Osteocyte (in vitro differentiated cells): ENCODE results near the gene HYKK. TPM values are rescaled to one million over a fixed set of nuclear protein-coding genes. Genes with fewer than 3 reads are reported as not detected.
"Not testable (repeated sequence)": the region's sequence is repeated elsewhere in the genome, so short reads cannot be mapped to it uniquely, and the experiment has no call there.

Experiments used
- DNase-seq: peaks from one replicate; pipeline ENCODE4 v3.0.0; 2021; ENCODE audit warnings: mixed read lengths; ENCODE audit not compliant: unreplicated experiment; ENCODE audit errors: extremely low spot score
- H3K27ac Mint-ChIP-seq: one replicate; pipeline ENCODE4 v1.8.0; 2021; ENCODE audit warnings: mild to moderate bottlenecking, mixed read lengths; ENCODE audit not compliant: unreplicated experiment
- H3K27me3 Mint-ChIP-seq: one replicate; pipeline ENCODE4 v1.8.0; 2021; ENCODE audit warnings: mixed read lengths; ENCODE audit not compliant: unreplicated experiment
- H3K36me3 Mint-ChIP-seq: one replicate; pipeline ENCODE4 v1.8.0; 2021; ENCODE audit warnings: mixed read lengths; ENCODE audit not compliant: unreplicated experiment
- H3K4me1 Mint-ChIP-seq: one replicate; pipeline ENCODE4 v1.8.0; 2021; ENCODE audit warnings: mixed read lengths; ENCODE audit not compliant: unreplicated experiment
- H3K4me3 Mint-ChIP-seq: one replicate; pipeline ENCODE4 v1.8.0; 2021; ENCODE audit warnings: mild to moderate bottlenecking, moderate library complexity, mixed read lengths; ENCODE audit not compliant: unreplicated experiment
- H3K9me3 Mint-ChIP-seq: one replicate; pipeline ENCODE4 v1.8.0; 2021; ENCODE audit warnings: mixed read lengths; ENCODE audit not compliant: unreplicated experiment
- total RNA-seq: library from RNA; stranded (reverse); gene quantifications from 2 replicates; pipeline ENCODE4 v1.2.1, GENCODE V29; 2021
- TF ChIP-seq, protein P1 (sequence below): fragments of 200-600 bp; sonication (generic); IDR thresholded peaks from 2 replicates; pipeline ENCODE4 v1.5.0; 2021; ENCODE audit warnings: antibody characterized with exemption, mild to moderate bottlenecking, moderate library complexity

HYKK gene
- total RNA-seq, 1 donor from 2014 or later, result 3.4 TPM

DNA sequence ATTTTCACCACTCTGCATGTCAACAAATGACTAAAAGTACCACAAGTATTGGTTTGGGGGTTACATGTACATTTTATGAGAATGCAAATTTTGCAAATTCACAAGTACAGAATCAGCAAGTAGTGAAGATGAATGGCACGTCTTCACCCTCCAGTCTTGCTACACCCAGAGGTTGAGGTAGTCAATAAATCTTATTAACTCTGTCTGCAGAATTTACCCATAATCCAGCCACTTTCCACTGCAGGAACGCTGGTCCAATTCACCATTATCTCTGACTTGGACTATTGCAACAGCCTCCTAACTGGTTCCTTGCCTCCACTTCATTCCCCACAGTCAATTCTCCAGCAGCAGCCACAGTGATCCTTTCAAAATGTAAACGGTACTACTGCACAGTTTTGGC, 43.4 kb downstream of the HYKK start:
- H3K9me3 Mint-ChIP-seq, result no peaks in the 10 kb centered on the region
- H3K27ac Mint-ChIP-seq, result no peak overlapping the region
- no peak overlapping the region for H3K4me3 Mint-ChIP-seq

GRCh38 chr15:78551902-78552301, 44.5 kb downstream of the HYKK start:
- peaks cover 11% of the 10 kb centered on the region for H3K27me3 Mint-ChIP-seq
- H3K9me3 Mint-ChIP-seq, result no peaks in the 10 kb centered on the region
- H3K4me1 Mint-ChIP-seq, result no peaks in the 10 kb centered on the region
- no peak for DNase-seq
- TF ChIP-seq, protein P1, sequence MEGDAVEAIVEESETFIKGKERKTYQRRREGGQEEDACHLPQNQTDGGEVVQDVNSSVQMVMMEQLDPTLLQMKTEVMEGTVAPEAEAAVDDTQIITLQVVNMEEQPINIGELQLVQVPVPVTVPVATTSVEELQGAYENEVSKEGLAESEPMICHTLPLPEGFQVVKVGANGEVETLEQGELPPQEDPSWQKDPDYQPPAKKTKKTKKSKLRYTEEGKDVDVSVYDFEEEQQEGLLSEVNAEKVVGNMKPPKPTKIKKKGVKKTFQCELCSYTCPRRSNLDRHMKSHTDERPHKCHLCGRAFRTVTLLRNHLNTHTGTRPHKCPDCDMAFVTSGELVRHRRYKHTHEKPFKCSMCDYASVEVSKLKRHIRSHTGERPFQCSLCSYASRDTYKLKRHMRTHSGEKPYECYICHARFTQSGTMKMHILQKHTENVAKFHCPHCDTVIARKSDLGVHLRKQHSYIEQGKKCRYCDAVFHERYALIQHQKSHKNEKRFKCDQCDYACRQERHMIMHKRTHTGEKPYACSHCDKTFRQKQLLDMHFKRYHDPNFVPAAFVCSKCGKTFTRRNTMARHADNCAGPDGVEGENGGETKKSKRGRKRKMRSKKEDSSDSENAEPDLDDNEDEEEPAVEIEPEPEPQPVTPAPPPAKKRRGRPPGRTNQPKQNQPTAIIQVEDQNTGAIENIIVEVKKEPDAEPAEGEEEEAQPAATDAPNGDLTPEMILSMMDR, result no peak
- H3K36me3 Mint-ChIP-seq, result peaks cover 27% of the 10 kb centered on the region
- H3K4me3 Mint-ChIP-seq, result no peak overlapping the region
- H3K27ac Mint-ChIP-seq, result no peak overlapping the region

More for the DNA sequence above, 43.4 kb downstream of the HYKK start:
- Mint-ChIP-seq H3K4me1 (no peaks in the 10 kb centered on the region), H3K36me3 (peaks cover 35% of the 10 kb centered on the region), H3K27me3 (peaks cover 10% of the 10 kb centered on the region)
- DNase-seq, result no peak
- TF ChIP-seq, protein P1, result no peak

DNA sequence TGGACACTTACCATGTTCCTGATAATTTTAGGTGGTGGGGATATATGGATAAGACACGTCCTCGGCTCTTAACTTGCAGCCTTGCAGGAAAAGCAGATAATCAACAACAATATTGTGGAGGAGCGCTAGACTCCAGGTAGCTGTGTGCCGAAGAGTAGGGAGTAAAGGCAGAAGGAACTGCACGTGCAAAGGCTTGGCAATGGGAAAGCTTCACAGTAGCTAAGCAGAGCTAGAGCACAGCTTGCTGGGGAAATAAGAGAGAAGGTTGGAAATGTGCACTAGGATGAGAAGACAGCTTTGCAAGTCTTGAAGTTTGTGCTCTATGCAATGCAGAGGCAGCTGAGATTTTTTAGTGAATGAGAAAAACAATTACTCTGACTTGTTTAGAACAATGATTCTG, 45.2 kb downstream of the HYKK start:
- Mint-ChIP-seq H3K27ac (no peak overlapping the region), H3K4me3 (no peak overlapping the region), H3K36me3 (peaks cover 21% of the 10 kb centered on the region), H3K27me3 (peaks cover 14% of the 10 kb centered on the region), H3K9me3 (no peaks in the 10 kb centered on the region), H3K4me1 (no peaks in the 10 kb centered on the region)
- TF ChIP-seq, protein P1, result no peak
- no peak for DNase-seq

DNA sequence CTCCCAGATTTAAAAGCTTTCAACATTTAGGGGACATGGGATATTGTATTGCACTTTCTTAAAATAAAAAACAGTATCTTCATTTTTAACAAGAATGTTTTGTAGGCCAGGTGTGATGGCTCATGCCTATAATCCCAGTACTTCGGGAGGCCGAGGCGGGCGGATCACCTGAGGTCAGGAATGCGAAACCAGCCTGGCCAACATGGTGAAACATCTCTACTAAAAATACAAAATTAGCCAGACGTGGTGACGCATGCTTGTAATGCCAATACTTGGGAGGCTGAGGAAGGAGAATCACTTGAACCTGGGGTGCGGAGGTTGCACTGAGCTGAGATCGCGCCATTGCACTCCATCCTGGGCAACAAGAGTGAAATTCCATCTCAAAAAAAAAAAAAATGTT, 52.8 kb downstream of the HYKK start:
- not testable (repeated sequence) for H3K27ac Mint-ChIP-seq, H3K36me3 Mint-ChIP-seq, DNase-seq, H3K4me1 Mint-ChIP-seq, H3K4me3 Mint-ChIP-seq, H3K9me3 Mint-ChIP-seq
- peaks cover 42% of the 10 kb centered on the region for H3K27me3 Mint-ChIP-seq

DNA sequence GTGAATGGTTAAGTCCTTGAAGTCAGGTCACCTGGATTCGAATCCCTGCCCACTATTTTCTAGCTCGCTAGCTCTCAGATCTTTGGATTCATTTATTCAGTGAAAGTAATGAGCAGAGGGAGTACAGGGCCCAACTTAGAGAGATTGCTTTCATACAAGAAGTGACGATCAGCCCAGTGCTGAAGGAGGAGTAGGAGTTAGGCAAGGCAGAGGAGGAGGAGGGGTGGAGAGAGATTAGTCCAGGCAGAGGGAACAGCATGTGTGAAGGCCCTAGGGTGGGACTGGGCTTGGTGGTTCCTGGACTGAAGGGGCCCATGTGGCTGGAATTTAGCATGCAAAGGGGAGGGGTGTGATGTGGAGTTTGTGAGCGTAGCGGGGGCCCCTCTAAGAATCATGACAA, 54.1 kb downstream of the HYKK start:
- Mint-ChIP-seq H3K9me3 (no peaks in the 10 kb centered on the region), H3K27ac (no peak overlapping the region), H3K36me3 (no peaks in the 10 kb centered on the region), H3K4me3 (no peak overlapping the region), H3K27me3 (peaks cover 43% of the 10 kb centered on the region), H3K4me1 (peaks cover 8% of the 10 kb centered on the region)
- TF ChIP-seq, protein P1, result no peak
- no peak for DNase-seq

DNA sequence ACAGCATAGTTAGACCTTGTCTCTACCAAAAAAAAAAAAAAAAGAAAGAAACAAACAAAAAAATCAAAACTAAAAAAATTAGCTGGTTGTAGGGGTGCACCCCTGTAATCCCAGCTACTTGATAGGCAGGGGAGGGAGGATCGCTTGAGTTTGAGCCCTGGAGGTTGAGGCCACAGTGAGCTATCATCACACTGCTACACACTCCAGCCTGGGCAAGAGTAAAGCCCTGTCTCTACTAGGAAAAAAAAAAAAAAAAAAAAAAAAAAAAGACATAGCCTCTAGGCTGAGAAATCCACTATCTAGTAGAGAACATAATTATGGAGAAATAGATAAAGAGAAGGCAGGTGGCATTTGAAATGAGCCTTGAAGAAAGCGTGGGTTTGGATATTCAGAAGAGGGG, 55.7 kb downstream of the HYKK start:
- peaks cover 42% of the 10 kb centered on the region for H3K27me3 Mint-ChIP-seq
- no peaks in the 10 kb centered on the region for H3K9me3 Mint-ChIP-seq
- H3K4me1 Mint-ChIP-seq, result peaks cover 10% of the 10 kb centered on the region
- H3K4me3 Mint-ChIP-seq, result no peak overlapping the region
- TF ChIP-seq, protein P1, result no peak
- no peaks in the 10 kb centered on the region for H3K36me3 Mint-ChIP-seq
- DNase-seq, result no peak
- no peak overlapping the region for H3K27ac Mint-ChIP-seq
